ENCODE measurements around the gene CFAP141. TPM values are rescaled to one million over a fixed set of nuclear protein-coding genes. Genes with fewer than 3 reads are reported as not detected.

CFAP141 gene
- total and polyA plus RNA-seq, 2 of the 4 experiments (the other 2 are of a cell fraction), result not detected

GRCh38 chr1:154179946-154180687 lies 26.0 kb downstream of the CFAP141 start:
- intact Hi-C loops (cut with micrococcal nuclease), result no loop called here
- dilution Hi-C loops (cut with HindIII; ENCODE audit: low sequenced_read_pairs, unreplicated experiment), result no loop called here
- H4K20me1 ChIP-seq (ENCODE audit: insufficient read depth, low read length), result peaks cover 77% of the 10 kb centered on the region

More at GRCh38 chr1:154179946-154180687, 26.0 kb downstream of the CFAP141 start:
- Histone ChIP-seq H3K4me3 (ENCODE audit: insufficient read depth, low read depth, low read length) (no peak overlapping the region), H2BK5ac (ENCODE audit: low read depth, low read length, poor library complexity, severe bottlenecking) (no peak overlapping the region), H2AK9ac (replicated peaks; ENCODE audit: low read depth, low read length, poor library complexity) (no peak overlapping the region), H2AFZ (replicated peaks; ENCODE audit: low read length, poor library complexity) (no peak overlapping the region), H3K27ac (ENCODE audit: insufficient read depth, low read length) (no peak overlapping the region), H3K9me3 (ENCODE audit: control insufficient read depth, insufficient read depth, low read length) (no peaks in the 10 kb centered on the region), H3K18ac (ENCODE audit: low read depth, low read length) (no peak overlapping the region), H3K23ac (ENCODE audit: low read depth, low read length) (no peak overlapping the region), H3K9ac (ENCODE audit: low read depth, low read length) (no peak overlapping the region), H3K4ac (ENCODE audit: low read depth, low read length) (no peak overlapping the region), H3K14ac (replicated peaks; ENCODE audit: low read depth, low read length) (no peak overlapping the region), H2BK20ac (ENCODE audit: low read depth, low read length) (no peak overlapping the region), H2AK5ac (ENCODE audit: low read depth, low read length) (no peak overlapping the region), H4K8ac (ENCODE audit: low read depth in 2 of 2, low read length in 2 of 2) (no peak overlapping the region), H2BK120ac (ENCODE audit: low read depth, low read length) (no peak overlapping the region), H3K27me3 (ENCODE audit: control insufficient read depth, insufficient read depth, low read length) (no peaks in the 10 kb centered on the region), H2BK15ac (ENCODE audit: low read depth, low read length) (no peak overlapping the region), H3K36me3 (ENCODE audit: control insufficient read depth, insufficient read depth, low read length) (peaks cover 15% of the 10 kb centered on the region), H3K79me1 (ENCODE audit: low read depth in 1 of 2, low read length in 2 of 2) (peaks cover 0 to 35% of the 10 kb centered on the region in 2 experiments; a peak in 2 of 4 replicates), H4K91ac (ENCODE audit: insufficient read depth, low read depth, low read length) (no peak overlapping the region), H3K56ac (ENCODE audit: extremely low read depth, insufficient read depth, low read length) (no peak overlapping the region), H3K4me2 (ENCODE audit: low read depth, low read length) (peak overlapping the region; percentile 58; the same call in 1 of the 2 replicates), H3K4me1 (ENCODE audit: control insufficient read depth, insufficient read depth, low read length) (peaks cover 22% of the 10 kb centered on the region), H3K9me1 (ENCODE audit: insufficient read depth, low read length) (peaks cover 18% of the 10 kb centered on the region), H4K5ac (ENCODE audit: low read depth, low read length) (no peak overlapping the region)
- ChIA-PET CTCF (interaction anchor here (0.9 kb wide), 1 partner anchor 146 kb away, joined by 3 read pairs; no protein-coding TSS in a partner anchor), POLR2A (ENCODE audit: unreplicated experiment) (no interaction called here)
- ATAC-seq (ENCODE audit: low read depth) (no peak), DNase-seq (no peak)
- BruUV-seq (replicated peaks), result no TSS peak
- no CpG with 5 or more reads among the region's 3 CpGs for WGBS, 2 experiments (ENCODE audit: extremely low coverage in 2 of 2, insufficient read length in 1 of 2)
- TF ChIP-seq MAZ (IDR thresholded peaks at IDR 0.05; ENCODE audit: borderline replicate concordance, low read depth, low read length) (no peak), NFE2L2 (IDR thresholded peaks at IDR 0.05; ENCODE audit: low read depth, low read length) (no peak), FOS (IDR thresholded peaks at IDR 0.05; ENCODE audit: low read depth, low read length) (no peak), CEBPB (IDR thresholded peaks at IDR 0.05; ENCODE audit: low read depth, low read length) (no peak), BHLHE40 (IDR thresholded peaks at IDR 0.05; ENCODE audit: low read depth, low read length) (no peak), CHD1 (IDR thresholded peaks at IDR 0.05; ENCODE audit: low read depth, low read length) (no peak), RFX5 (IDR thresholded peaks at IDR 0.05; ENCODE audit: low read depth, low read length) (no peak), MXI1 (IDR thresholded peaks at IDR 0.05; ENCODE audit: borderline replicate concordance, low read depth, low read length) (no peak), MAFK (IDR thresholded peaks at IDR 0.05; ENCODE audit: low read depth, low read length) (no peak), POLR2A (IDR thresholded peaks at IDR 0.05; ENCODE audit: low read depth, low read length) (no peak), RCOR1 (IDR thresholded peaks at IDR 0.05; ENCODE audit: insufficient replicate concordance, low read length) (no peak), USF2 (IDR thresholded peaks at IDR 0.05; ENCODE audit: low read depth, low read length) (no peak), SMC3 (IDR thresholded peaks at IDR 0.05; ENCODE audit: low read depth, low read length) (no peak), RAD21 (IDR thresholded peaks at IDR 0.05; ENCODE audit: low read length) (no peak)
- TF ChIP-seq, protein P1, sequence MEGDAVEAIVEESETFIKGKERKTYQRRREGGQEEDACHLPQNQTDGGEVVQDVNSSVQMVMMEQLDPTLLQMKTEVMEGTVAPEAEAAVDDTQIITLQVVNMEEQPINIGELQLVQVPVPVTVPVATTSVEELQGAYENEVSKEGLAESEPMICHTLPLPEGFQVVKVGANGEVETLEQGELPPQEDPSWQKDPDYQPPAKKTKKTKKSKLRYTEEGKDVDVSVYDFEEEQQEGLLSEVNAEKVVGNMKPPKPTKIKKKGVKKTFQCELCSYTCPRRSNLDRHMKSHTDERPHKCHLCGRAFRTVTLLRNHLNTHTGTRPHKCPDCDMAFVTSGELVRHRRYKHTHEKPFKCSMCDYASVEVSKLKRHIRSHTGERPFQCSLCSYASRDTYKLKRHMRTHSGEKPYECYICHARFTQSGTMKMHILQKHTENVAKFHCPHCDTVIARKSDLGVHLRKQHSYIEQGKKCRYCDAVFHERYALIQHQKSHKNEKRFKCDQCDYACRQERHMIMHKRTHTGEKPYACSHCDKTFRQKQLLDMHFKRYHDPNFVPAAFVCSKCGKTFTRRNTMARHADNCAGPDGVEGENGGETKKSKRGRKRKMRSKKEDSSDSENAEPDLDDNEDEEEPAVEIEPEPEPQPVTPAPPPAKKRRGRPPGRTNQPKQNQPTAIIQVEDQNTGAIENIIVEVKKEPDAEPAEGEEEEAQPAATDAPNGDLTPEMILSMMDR (conservative IDR thresholded peaks at IDR 0.05; ENCODE audit: low read depth, low read length), result no peak
- TF ChIP-seq, protein P2, sequence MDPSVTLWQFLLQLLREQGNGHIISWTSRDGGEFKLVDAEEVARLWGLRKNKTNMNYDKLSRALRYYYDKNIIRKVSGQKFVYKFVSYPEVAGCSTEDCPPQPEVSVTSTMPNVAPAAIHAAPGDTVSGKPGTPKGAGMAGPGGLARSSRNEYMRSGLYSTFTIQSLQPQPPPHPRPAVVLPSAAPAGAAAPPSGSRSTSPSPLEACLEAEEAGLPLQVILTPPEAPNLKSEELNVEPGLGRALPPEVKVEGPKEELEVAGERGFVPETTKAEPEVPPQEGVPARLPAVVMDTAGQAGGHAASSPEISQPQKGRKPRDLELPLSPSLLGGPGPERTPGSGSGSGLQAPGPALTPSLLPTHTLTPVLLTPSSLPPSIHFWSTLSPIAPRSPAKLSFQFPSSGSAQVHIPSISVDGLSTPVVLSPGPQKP (IDR thresholded peaks at IDR 0.05; ENCODE audit: borderline replicate concordance, low read depth, low read length), result no peak
- in situ Hi-C loops (cut with MboI; ENCODE audit: low sequenced_read_pairs), result no loop called here
